IPS DF 6.9 (cell line): Measurements from ENCODE around the gene COL27A1.
"Not testable (repeated sequence)": the region's sequence is repeated elsewhere in the genome, so short reads cannot be mapped to it uniquely, and the experiment has no call there.

Source experiments
- DNase-seq: peaks from one replicate; pipeline ENCODE4 v3.0.0-alpha.2; 2013; ENCODE audit warnings: low read depth, low spot score
- H3K27ac ChIP-seq: one replicate; pipeline ENCODE4 v1.5.1; 2013; ENCODE audit warnings: low read length, control low read depth
- H3K27me3 ChIP-seq: 2 replicates; pipeline ENCODE4 v1.6.1; 2013; ENCODE audit warnings: mild to moderate bottlenecking, low read length; ENCODE audit not compliant: control insufficient read depth, insufficient read depth
- H3K36me3 ChIP-seq: 2 replicates; pipeline ENCODE4 v1.6.1; 2013; ENCODE audit warnings: low read length; ENCODE audit not compliant: control insufficient read depth, insufficient read depth
- H3K4me1 ChIP-seq: 2 replicates; pipeline ENCODE4 v1.6.1; 2013; ENCODE audit warnings: low read length; ENCODE audit not compliant: control insufficient read depth, insufficient read depth
- H3K4me3 ChIP-seq: 2 replicates; pipeline ENCODE4 v1.5.1; 2013; ENCODE audit warnings: mild to moderate bottlenecking, low read length
- H3K9me3 ChIP-seq: 2 replicates; pipeline ENCODE4 v1.6.1; 2013; ENCODE audit warnings: low read length, inconsistent platforms; ENCODE audit not compliant: control insufficient read depth, insufficient read depth
- WGBS: extraction: QIAGEN DNeasy Blood & Tissue Kit; methylation state at CpG from one replicate; pipeline ENCODE4 v1.1.7; 2013; ENCODE audit warnings: mixed read lengths, missing lambda C conversion rate; ENCODE audit not compliant: insufficient read length, insufficient coverage; 5-methylcytosine and 5-hydroxymethylcytosine counted together

The COL27A1 gene

DNA sequence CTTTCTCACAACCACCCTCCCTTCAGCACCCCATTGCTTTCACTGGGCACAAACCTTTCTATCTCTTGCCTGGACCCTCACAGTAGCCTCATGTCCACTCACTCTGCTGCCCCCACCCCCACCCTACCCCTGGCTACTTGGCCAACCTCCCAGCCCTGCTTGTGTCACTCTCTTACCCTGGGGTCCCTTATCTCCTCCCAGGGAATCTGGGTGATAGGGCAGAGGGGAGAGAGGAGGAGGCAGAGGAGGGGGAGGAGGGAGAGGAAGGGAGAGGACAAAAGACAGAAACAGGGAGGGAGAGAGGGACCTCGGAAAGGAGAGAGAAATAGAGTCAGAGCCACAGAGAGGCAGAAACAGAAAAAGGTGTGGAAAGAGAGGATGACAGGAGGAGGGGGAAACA is 31.2 kb upstream of the COL27A1 start:
- Histone ChIP-seq H3K36me3 (no peaks in the 10 kb centered on the region), H3K4me1 (no peaks in the 10 kb centered on the region), H3K27ac (no peak overlapping the region), H3K4me3 (no peak overlapping the region), H3K9me3 (no peaks in the 10 kb centered on the region), H3K27me3 (no peaks in the 10 kb centered on the region)
- no CpG with 5 or more reads among the region's 1 CpG for WGBS
- no peak for DNase-seq

DNA sequence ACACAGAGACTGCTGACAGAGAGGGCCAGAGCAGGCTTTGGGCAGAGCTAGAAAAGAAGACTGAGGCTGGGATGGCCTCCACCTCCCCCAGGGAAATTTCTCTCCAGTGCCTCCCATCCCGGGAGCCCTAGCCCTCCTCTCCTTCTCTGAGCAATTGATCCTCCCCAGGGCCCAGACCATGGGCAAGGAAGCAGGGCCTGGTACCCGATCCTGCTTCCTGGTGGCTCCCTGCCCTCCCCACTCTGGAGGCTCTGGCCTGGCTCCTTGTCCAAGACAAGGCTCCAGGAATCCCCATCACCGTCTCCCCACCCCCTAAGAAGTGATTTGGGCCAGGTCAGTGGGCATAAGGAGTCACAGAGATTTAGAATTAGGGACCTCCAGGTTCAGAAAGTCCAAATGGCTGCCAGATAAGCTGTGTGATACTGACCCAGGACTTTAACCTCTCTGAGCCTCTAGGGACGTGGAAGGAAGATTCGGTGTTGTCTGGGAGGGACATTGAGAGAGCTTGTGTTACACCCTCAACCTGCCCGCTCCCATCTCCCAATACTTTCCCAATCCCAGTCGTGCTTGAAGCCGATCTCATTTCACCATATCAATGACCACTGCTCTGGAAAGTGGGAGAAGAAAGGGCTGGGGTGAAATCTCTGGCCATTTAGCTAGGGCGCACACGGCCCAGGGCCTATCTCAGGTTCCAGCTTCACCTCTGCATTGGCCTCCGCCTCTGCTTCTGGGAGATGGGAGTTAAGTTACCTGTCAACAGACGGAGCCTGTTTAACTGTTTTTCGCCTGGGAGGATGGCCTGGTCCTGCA is 30.5 kb upstream of the COL27A1 start:
- no CpG with 5 or more reads among the region's 13 CpGs for WGBS
- Histone ChIP-seq H3K36me3 (no peaks in the 10 kb centered on the region), H3K4me1 (no peaks in the 10 kb centered on the region), H3K27ac (no peak overlapping the region), H3K9me3 (no peaks in the 10 kb centered on the region), H3K4me3 (no peak overlapping the region), H3K27me3 (no peaks in the 10 kb centered on the region)
- no peak for DNase-seq

- Histone ChIP-seq H3K4me3 (no peak overlapping the region), H3K36me3 (no peaks in the 10 kb centered on the region), H3K4me1 (no peaks in the 10 kb centered on the region), H3K27me3 (no peaks in the 10 kb centered on the region), H3K27ac (no peak overlapping the region), H3K9me3 (no peaks in the 10 kb centered on the region)
- WGBS = no CpG with 5 or more reads among the region's 10 CpGs
- DNase-seq = no peak
Measured at GRCh38 chr9:114125476-114126013, 29.8 kb upstream of the COL27A1 start.

DNA sequence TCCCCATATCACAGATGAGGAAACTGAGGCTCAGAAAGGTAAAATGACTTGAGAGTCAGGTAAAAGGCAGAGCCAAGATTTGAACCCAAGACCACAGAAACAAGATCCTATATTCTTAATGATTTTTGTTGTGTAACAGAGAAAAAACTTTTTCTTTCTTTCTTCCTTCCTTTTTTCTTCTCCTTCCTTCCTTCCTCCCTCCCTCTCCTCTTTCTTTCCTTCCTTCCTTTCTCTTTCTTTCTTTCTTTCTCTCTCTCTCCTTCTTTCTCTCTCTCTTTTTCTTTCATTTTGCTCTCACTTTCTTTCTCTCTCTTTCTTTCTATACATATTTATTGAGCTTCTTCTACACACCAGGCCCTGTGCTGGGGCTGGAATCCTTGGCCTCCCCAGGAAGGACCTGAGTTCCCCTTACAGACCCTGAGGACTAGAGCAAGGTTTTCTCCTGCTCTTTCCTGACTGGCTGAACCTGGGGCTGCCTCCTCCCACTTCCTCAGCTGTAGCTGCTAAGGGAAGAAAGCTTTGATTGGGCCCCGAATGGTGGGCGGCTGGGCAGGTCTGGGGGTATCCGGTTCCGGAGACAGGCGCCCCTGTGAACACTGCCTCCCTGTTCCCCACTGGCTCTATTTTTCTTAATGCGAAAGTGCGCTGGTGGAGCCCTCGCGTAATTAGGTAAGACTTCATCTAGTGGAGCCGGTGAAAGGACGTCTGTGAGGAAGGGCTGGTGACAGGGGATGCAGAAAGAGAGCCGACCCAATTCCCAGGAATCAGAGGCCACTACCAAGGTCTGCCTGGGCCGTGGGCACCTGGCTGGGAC is 28.9 kb upstream of the COL27A1 start:
- no peak for DNase-seq
- no CpG with 5 or more reads among the region's 13 CpGs for WGBS
- Histone ChIP-seq H3K27me3 (no peaks in the 10 kb centered on the region), H3K4me1 (no peaks in the 10 kb centered on the region), H3K36me3 (no peaks in the 10 kb centered on the region), H3K4me3 (no peak overlapping the region), H3K27ac (no peak overlapping the region), H3K9me3 (no peaks in the 10 kb centered on the region)

DNA sequence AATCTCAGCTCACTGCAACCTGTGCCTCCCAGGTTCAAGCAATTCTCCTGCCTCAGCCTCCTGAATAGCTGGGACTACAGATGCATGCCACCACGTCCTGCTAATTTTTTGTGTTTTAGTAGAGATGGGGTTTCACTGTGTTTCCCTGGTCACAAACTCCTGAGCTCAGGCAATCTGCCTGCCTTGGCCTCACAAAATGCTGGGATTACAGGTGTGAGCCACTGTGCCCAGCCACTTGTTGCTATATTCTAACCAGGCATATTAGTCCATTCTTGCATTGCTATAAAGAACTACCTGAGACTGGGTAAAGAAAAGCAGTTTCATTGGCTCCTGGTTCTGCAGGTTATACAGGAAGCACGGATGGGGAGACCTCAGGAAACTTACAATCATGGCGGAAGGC is 26.6 kb upstream of the COL27A1 start:
- H3K36me3 ChIP-seq, H3K9me3 ChIP-seq, H3K27ac ChIP-seq, H3K4me3 ChIP-seq, H3K4me1 ChIP-seq, H3K27me3 ChIP-seq, DNase-seq: not testable (repeated sequence)
- no CpG with 5 or more reads among the region's 3 CpGs for WGBS

DNA sequence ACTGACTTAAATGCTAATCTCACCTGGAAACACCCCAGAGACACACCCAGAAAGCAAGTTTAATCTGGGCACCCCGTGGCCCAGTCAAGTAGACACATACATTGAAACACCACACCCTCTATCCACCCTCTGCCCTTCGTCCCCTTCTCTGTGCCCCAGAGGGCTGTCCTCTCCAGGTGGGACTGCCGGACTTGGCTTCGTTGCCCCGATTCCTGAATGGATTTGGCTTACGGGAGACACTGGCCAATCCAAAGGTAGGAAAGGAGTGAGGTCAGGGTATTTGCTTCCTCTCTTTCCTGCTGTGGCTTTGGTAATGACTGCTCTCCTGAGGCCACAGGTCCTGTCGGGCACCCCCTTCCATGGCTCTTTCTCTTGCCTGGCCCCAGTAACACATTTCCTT is 25.2 kb upstream of the COL27A1 start:
- Histone ChIP-seq H3K27ac (no peak overlapping the region), H3K27me3 (no peaks in the 10 kb centered on the region), H3K36me3 (no peaks in the 10 kb centered on the region), H3K9me3 (no peaks in the 10 kb centered on the region), H3K4me1 (peaks cover 1% of the 10 kb centered on the region; the same call in 1 of the 2 replicates), H3K4me3 (no peak overlapping the region)
- DNase-seq = no peak
- no CpG with 5 or more reads among the region's 7 CpGs for WGBS

- WGBS = no CpG with 5 or more reads among the region's 4 CpGs
- Histone ChIP-seq H3K4me1 (peaks cover 1% of the 10 kb centered on the region; the same call in 1 of the 2 replicates), H3K9me3 (no peaks in the 10 kb centered on the region), H3K27ac (no peak overlapping the region), H3K36me3 (no peaks in the 10 kb centered on the region), H3K4me3 (no peak overlapping the region), H3K27me3 (no peaks in the 10 kb centered on the region)
- no peak for DNase-seq
Measured at GRCh38 chr9:114130624-114131277, 24.6 kb upstream of the COL27A1 start.

GRCh38 chr9:114131808-114132549 is 23.4 kb upstream of the COL27A1 start:
- Histone ChIP-seq H3K27me3 (no peaks in the 10 kb centered on the region), H3K27ac (no peak overlapping the region)

DNA sequence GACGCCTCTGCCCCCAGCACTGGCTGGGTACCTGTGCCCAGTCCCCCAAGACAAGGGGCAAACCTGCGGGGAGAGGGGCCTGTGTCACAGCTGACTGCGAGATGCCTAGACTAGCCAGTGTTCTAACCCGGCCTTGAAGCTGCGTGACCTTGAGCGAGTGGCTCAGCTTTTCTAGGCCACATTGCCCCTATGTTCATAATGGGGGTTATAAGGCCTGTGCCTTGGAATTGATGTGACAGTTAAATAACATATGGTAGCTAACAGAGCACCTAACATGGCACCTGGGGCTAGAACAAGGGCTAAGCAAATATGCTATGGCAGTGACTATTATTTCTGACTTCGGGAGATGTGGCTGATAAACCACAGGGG is 22.8 kb upstream of the COL27A1 start:
- Histone ChIP-seq H3K27me3 (no peaks in the 10 kb centered on the region), H3K4me3 (no peak overlapping the region; the same call in 1 of the 2 replicates), H3K36me3 (no peaks in the 10 kb centered on the region), H3K27ac (no peak overlapping the region), H3K9me3 (no peaks in the 10 kb centered on the region), H3K4me1 (peaks cover 1% of the 10 kb centered on the region; the same call in 1 of the 2 replicates)
- DNase-seq = no peak
- WGBS = no CpG with 5 or more reads among the region's 7 CpGs

More at GRCh38 chr9:114131808-114132549, 23.4 kb upstream of the COL27A1 start:
- WGBS = no CpG with 5 or more reads among the region's 10 CpGs
- DNase-seq = no peak
- H3K4me1 ChIP-seq = peaks cover 1% of the 10 kb centered on the region; the same call in 1 of the 2 replicates
- H3K36me3 ChIP-seq = no peaks in the 10 kb centered on the region
- no peak overlapping the region; the same call in 1 of the 2 replicates for H3K4me3 ChIP-seq
- H3K9me3 ChIP-seq = no peaks in the 10 kb centered on the region
